NCI-H345 (cell line): ENCODE results near the gene AFMID.
"Not testable (repeated sequence)": the region's sequence is repeated elsewhere in the genome, so short reads cannot be mapped to it uniquely, and the experiment has no call there.

Source experiments
- DNase-seq: peaks from one replicate; lab custom pipeline; 2025; lab: John Stamatoyannopoulos, UW

AFMID gene

GRCh38 chr17:78238823-78239488 is 51.8 kb downstream of the AFMID start:
- no peak for DNase-seq

DNA sequence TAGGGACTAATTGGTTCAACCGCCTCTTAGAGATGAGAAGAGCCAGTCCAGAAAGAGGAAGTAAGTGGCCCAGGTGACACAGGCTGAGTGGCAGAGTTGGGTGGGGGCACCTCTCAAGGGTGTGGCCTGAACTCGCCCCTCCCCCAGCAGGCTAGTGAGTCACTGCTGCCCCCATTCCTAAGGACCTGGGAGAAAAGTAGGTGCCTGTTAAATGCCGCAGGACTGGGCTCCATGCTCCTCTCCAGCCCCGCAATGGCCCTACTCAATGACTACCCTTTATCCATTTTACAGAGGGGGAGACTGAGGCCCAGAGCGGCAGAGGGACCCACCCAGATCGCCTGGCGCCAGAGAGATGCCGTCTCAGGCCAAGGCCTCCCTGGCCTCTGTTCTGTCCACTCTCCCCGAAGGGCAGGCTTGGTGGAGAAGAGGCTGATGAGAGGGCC is 52.3 kb downstream of the AFMID start:
- DNase-seq: no peak

- DNase-seq: no peak
Measured at GRCh38 chr17:78240012-78240655, 53.0 kb downstream of the AFMID start.

GRCh38 chr17:78240839-78241238 is 53.7 kb downstream of the AFMID start:
- DNase-seq: no peak

GRCh38 chr17:78241277-78242023 is 54.3 kb downstream of the AFMID start:
- DNase-seq: no peak

DNA sequence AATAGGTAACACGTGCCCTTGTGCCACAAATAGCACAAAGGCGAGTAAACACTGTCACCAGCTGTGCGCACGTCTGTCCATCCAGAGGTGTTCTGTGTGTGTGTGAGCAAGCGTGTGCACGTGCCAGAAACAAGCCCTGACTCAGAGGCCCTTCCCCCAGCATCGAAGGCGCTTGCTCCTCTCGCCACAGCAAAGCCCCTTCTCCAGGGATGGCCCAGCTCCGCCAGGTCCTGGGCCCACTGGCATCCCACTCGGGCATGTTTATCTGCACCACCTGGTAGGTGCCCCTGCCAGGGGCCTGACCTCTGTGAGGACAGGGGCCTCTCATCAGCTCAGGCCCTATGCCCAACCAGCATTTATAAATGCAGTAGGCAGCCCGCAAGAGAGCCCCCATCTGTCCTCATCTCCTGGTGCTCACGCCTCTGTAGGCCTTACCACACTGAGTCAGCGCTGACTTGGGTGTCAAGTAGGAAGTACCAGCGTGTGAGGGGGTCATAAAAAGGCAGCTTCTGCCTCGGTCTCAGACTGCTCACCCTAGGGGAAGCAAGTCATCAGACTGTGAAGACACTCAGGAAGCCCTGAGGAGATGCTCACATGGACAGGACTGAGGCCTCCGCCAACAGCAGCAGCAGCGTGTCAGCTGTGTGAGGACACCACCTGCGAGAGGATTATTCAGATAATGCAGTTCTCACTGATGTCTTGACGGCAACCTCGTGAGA is 55.0 kb downstream of the AFMID start:
- DNase-seq: no peak

- DNase-seq: no peak
Measured at GRCh38 chr17:78247304-78247703, 60.1 kb downstream of the AFMID start.

DNA sequence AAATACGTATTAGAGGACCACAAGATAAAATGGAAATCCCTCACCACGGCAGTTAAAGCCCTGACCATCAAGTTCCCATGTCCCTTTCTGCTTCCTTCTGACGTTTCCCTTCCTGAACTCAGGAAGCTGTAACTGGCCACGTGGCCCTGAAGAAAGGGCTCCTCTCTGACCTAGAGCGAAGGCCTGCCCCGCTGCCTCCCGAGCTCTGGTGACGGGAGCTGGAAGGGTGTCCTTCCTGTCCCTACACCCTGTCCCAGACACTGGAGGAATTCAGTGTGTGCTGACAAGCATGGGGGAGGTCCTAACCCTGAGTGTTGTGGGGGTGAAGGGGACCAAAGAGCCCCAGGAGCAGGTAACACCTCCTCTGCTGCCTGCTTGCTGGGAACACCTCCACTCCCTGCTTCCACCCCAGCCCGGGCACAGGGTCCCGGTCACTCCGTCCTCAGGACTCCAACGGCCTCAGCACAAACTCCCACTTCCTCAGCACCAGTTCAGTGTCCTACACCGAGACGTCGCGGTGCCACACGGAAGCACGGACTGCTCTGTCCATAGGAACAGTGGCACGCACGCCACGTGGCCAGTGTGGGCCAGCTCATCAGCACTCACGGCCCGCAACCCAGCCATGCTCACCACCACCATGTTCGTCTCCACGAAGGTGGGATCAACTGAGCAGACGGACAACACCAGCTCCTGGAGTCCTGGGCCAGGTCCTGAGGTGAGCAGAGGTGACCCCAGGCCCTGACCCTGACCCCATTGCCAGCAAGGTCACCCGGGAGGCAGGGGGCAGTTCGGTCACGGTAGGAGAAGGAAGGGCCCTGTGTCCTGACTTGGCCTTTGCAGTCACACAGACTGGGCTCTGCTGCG is 61.1 kb downstream of the AFMID start:
- no peak for DNase-seq

DNA sequence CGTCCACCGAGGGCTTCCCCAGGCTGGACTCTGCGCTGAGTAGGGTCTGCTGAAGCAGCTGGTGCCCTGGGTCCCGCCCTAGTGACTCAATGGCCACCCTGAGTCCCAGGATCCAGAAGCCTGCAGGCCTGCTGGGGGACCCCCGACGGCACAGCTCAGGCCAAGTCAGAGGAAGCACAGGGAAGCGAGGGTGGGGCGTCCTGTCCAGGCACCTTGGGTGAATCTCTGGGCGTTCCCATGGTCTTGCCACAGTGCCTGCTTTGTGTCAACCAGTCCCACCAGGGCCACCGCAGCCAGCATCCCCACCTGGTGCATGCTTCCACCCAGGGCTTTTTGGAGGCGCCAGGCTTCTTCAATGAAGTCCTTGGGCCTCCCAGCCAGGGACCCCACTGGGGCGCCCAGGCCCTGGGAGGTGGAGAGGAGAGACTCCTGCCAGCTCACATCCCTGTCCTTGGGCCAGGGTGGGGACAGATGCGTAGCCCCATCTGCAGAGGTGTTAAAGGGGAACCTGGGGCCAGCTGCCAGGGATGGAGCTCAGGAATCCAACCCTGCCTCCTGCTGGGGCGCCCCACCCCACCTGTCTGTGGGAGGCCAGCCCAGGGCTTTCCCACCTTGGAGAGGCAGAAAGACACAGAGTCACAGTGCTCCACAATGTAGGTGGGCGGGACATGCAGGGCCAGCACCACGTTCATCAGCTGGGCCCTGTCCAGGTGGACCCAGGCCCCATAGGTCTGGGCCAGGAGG is 62.1 kb downstream of the AFMID start:
- no peak for DNase-seq

- DNase-seq: no peak
Measured at GRCh38 chr17:78249818-78250806, 63.0 kb downstream of the AFMID start.

DNA sequence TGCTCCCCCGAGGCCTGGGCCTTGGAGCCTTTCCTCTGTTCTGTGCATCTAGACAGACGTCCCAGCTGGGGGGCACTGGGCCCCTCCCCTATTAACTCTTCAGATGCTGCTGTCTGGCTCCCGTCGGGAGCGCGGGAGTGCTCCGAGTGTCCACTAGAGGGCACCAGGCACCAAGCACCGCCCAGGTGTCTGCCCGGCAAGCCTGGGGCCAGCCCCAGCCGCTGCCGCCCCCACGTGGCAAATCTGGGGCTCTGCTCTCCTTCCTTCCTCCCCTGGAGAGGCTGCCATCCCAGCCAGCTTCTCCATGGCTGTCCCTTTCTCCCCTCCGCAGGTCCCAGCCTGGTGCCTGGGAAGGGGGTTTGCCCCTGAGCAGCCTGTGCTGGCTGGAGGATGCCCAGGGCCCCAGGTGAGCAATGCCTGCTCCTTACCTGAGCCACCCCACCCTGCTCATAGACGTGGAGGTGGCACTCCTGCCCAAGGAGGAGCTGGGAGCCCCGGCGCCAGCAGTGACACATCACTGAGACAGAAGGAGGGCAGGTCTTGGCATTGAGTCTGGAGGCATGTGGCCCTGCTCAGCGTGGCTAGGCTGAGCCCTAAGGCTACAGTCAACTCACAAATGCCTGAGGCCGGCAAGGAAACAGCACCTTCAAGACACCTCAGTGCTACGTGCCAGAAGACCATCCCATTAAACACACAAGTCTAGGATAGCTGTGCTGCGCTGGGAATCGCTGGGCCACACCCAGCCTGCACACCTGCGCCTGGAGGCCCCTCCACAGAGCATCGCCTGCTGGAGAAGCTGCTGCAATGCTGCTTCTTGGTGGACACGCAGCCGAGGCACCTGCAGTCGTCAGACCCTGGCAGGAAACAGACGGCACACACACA is 64.0 kb downstream of the AFMID start:
- peak; percentile 93 for DNase-seq

- no peak for DNase-seq
Measured at GRCh38 chr17:78251773-78252103, 64.6 kb downstream of the AFMID start.

DNA sequence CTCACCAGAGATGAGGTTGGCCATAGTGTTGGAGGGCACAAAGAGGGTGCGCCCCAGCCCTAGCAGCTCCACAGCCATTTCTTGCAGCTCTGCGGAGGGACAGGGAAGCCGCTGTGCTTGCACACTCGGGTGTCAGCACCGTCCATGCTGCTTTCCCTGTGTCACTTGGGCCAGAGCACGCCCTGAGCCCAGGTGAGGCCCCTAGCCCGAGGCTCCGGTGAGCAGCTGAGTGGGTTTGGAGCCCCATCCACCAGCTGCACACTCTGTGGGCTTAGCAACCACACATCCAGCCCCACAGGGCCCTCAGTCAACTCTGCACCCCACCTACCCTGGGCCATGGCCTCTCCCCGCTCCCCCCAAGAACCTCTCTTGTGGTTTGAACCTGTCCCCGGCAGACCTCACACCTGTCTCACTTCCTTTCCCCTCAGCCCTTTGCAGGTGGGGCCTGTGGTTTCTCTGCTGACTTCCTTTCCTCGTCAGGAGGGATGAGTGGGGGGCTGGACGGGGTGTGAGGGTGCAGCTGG is 65.0 kb downstream of the AFMID start:
- DNase-seq: no peak

GRCh38 chr17:78252701-78253635 is 65.8 kb downstream of the AFMID start:
- no peak for DNase-seq

GRCh38 chr17:78253636-78253945 is 66.4 kb downstream of the AFMID start:
- DNase-seq: not testable (repeated sequence)

DNA sequence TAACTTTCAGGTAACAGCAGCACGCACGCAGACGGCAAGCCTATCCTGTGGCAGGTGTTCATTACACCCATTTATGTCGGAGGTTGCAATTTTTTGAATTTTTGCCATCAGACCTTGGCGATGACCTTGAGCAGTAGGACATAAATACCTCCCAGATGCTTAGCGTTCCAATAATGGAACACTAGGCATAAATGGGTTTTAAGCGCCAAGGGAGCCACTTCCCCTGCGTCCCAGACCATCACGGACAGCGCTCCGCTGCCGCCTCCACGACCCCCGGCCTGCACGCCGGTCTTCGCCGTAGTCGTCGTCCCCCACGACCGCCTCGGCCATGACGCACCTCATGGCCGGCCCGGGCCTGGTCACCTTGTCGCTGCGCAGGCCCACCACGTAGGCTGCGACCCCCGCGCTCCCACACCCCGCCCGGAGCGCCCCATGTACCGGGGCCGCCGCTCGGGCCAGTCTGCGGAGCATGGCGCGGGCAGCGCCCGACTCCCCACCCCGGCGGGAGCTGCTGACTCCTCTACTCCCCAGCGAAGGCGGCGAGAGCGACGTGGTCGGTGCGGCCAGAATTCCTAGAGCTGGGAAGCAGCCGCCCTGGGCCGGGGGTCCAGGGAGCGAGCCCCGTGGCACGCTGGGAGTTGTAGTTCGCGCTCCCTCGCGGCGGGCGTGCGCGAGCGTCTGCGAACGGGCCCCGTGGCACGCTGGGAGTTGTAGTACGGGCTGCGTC is 66.9 kb downstream of the AFMID start:
- DNase-seq: peak; percentile 91
